Ramos (cell line): ENCODE results near the gene RAB3GAP2.
"Not testable (repeated sequence)": the region's sequence is repeated elsewhere in the genome, so short reads cannot be mapped to it uniquely, and the experiment has no call there.

Source experiments
- in situ Hi-C: fragments of 300-500 bp; cut with MboI; formaldehyde crosslinking; loops from one replicate; pipeline ENCODE4 v1.14.3; 2022; ENCODE audit warnings: low sequenced_read_pairs; ENCODE audit not compliant: unreplicated experiment

The RAB3GAP2 gene

DNA sequence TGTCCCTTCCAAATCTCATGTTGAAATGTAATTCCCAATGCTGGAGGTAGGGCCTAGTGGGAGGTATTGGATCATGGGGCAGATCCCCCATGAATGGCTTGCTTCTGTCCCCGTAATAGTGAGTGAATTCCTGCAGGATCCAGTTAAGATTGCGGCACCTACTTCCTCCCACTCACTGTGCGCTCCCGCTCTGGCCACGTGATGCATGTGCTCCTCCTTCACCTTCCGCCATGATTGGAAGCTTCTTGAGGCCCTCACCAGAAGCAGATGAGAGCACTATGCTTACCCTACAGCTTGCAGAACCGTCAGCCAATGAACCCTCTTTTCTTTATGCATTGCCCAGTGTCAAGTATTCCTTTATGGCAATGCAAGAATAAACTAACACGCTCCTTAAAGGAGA, 14.9 kb upstream of the RAB3GAP2 start:
- in situ Hi-C loops = no loop called here

DNA sequence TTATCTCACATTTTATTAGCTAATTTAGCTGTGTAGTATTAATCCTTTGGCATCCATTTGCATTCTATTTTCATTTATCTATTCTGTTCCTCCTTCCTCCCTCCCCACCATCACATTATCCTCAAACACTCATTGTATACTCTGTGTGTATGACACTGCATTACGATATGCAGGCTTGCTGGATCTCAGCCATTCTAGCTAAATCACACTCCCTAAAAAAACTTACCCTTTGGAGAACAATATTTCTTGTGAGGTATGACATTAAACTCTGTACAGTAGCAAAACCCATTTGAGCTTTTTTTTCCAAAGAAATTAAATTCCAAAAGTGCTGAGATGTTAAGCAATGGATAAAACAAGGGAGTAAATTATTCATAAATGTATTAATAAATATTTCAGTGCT, 11.4 kb upstream of the RAB3GAP2 start:
- in situ Hi-C loops = no loop called here

DNA sequence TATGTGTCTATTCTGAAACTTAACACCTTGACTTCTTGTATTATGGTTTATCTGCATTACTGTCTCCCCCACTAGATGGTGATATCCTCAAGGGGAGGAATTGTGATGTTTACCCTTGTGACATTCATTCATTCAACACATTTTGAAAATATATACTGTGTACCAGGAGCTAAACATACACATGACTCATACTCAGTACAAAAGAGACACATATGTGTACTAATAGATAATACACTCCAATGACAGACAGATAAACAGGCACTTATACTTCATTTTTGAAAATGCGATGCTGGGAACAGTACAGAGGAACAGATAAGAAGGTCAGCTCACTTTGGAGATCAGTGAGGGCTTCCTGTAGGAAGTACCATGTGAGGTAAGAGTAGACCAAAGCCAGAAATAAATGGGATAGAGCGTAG, 8.9 kb upstream of the RAB3GAP2 start:
- in situ Hi-C loops = no loop called here

DNA sequence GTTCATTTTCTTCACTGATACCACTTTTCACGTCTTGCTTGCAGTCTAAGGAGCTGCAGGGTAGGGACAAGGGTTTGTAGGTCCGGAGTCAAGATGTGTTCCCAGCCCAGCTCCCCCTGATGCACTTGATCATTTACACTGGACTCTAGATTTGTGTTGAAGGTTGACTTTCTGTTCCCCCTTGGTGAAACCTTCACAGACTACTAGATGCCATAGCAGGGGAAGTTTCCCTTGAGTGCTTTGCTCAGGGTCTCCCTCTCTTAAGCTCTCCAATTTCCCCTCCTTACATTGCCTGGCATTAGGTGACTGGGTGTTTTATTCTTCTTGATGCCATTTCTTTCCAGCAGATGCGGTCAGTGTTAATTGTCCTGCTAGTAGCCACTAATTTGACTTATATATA, 8.0 kb upstream of the RAB3GAP2 start:
- in situ Hi-C loops = no loop called here

DNA sequence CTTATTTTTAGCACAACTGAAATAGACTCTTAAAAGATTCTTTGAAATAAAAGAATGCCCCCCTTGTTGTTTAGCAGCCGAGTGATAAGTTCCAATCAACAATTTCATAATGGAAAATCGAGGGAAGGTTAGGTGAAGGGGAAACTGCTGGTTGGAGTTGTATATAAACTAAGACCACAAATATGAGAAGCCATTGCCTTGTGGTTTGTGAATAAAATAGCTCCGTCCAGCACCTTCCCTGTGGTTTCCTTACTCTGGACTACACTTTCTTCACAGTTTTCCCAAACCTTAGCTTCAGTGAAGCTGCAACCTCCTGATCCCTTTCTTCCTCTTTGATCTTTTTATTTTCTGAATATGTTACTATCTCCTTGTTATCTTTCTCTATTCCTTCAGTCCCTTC, 6.7 kb upstream of the RAB3GAP2 start:
- in situ Hi-C loops = no loop called here

DNA sequence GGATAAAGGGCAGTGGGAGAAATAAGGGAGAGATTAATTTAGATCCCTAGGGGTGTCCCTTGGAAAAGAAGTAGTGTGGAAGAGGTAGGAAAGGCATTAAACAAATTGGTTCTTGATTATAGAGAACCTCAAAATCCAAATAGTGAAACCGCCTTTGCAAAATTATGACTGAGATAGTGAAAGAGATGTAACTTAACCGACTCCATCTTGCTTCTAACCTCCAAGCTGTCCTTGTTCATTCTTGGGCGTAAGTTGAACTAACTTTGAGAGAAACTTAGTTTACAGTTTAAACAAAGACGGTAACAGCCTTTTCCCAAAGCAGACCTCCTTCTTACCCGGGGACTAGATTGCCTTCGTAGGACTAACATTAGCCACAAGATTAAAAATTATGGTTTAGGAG, 3.2 kb upstream of the RAB3GAP2 start:
- in situ Hi-C loops = no loop called here

DNA sequence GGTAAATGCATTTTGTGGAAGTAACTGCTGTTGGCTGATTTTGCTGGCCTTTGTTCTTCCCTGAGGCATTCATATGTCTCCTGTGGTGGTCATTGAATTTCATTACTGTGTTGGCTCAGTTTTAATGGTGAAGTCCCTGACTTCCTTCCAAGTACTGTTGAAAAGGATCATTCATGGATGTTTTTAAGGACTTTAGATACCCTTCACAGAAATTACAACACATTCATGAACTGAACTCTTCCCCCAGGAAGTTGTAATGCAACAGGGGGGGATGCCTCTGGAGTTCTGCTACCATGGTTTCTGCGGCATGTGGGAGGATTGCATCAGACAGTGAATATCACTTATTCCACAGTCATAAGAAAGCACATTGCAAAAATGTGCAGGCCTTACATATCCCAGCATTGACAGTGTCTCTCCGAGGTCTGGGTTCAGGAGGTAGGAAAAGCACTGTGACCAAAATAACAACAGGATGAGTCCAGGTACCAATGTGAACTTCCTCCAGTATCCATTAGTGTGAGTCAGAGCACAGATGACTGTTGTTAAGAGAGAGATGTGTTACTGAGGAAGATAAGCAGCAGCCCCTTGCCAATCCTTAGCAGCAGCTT, 2.1 kb upstream of the RAB3GAP2 start:
- in situ Hi-C loops = no loop called here

DNA sequence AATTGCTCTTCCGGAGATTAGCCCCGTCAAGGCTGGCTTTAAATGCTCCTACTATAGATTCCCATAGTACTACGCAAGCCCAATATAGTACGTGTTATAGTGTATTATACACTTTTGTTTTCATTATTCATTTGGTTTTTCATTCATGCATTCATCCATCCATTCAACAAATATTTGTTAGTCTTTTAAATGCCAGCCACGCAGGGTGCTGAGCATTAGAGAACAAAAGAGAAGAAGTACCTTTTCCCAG, 513 bp upstream of the RAB3GAP2 start:
- in situ Hi-C loops = no loop called here

DNA sequence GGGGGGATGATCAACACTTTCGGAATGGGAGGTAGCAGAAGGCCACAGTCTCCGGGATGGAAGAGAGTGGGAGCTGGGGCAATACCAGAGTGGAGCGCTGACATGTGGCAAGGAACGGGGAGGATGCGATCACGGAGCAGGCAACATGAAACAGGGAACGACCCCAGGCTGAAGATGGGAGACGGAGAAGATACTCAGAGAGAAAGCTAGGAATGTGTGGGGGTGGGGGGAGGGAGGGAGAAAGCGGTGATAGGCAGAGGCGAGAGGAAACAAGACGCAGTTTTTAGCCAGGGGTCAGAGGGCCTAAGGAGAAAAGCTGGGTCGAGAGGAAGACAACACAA, 577 bp downstream of the RAB3GAP2 start:
- in situ Hi-C loops = no loop called here

DNA sequence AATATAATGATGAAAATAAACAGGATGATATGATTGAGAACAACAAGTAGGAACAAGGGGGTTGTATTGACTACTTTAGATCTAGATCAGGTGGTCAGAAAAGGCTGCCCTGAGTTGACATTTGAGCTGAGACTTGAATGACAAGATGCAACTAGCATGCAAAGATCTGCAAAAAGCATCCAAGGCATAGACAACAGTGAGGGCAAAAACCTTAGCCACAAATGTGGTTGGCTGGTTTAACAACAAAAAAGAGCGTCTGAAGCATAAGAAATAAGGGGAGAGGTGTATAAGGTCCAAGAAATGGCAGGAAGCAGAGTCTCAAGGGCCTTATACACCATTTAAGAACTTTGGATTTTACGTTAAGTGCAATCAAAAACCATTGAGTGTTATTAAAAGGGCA, 3.2 kb downstream of the RAB3GAP2 start:
- in situ Hi-C loops = no loop called here

DNA sequence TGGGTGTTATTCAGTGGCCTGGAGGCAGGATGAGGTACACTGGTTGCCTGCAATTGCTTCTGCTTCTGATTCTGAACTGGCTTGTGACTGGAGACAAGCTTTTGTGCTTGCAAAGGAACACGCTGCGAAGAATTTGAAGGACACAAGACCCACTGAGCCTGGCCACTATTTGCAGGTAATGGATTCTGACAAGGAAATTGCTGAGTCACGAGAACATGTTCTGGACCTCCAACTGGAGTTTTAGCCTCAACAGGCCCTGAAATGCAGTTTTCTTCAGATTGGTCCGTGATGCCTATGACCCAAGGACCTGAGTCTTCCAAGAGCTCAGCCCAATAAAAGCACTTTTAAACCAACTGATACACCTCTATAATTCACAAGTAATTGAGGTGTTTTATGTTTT, 4.6 kb downstream of the RAB3GAP2 start:
- in situ Hi-C loops = no loop called here

DNA sequence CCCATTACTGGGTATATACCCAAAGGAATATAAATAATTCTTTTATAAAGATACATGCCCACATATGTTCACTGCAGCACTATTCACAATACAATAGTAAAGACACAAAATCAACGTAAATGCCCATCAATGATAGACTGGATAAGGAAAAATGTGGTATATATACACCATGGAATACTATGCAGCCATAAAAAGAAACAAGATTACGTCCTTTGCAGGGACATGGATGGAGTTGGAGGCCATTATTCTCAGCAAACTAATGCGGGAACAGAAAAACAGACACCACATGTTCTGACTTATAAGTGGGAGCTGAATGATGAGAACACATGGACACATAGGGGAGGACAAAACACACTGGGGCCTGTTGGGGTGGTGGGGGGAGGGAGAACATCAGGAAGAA, 12.0 kb downstream of the RAB3GAP2 start:
- in situ Hi-C loops = not testable (repeated sequence)

DNA sequence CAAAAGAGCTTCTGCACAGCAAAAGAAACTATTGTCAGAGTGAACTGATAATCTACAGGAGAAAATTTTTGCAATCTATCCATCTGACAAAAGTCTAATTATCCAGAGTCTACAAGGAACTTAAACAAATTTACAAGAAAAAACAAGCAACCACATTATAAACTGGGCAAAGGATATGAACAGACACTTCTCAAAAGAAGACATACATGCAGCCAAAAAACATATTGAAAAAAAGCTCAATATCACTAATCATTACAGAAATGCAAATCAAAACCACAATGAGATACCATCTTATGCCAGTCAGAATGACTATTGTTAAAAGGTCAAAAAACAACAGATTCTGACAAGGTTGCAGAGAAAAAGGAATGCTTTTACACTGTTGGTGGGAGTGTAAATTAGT, 12.5 kb downstream of the RAB3GAP2 start:
- in situ Hi-C loops = not testable (repeated sequence)

DNA sequence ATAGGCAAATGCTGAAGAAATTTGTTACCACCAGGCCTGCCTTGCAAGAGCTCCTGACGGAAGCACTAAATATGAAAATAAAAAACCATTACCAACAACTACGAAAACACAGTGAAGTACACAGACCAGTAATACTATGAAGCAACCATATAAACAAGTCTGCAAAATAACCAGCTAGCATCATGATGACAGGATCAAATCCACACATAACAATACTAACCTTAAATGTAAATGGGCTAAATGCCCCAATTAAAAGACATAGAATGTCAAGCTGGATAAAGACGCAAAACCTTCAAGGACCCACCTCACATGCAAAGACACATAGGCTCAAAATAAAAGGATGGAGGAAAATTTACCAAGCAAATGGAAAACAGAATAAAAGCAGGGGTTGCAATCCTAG, 16.1 kb downstream of the RAB3GAP2 start:
- in situ Hi-C loops = not testable (repeated sequence)

DNA sequence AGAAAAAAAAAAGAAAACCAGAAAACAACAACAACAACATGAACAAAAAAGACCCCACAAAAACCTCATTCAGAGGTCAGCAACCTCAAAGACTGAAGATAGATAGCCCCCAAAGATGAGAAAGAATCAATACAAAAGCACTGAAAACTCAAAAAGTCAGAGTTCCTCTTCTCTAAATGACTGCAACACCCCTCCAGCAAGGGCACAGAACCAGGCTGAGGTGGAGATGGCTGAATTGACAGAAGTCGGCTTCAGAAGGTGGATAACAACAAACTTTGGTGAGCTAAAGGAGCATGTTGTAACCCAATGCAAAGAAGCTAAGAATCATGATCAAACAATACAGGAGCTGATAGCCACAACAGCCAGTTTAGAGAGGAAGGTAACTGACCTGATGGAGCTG, 17.0 kb downstream of the RAB3GAP2 start:
- in situ Hi-C loops = no loop called here

DNA sequence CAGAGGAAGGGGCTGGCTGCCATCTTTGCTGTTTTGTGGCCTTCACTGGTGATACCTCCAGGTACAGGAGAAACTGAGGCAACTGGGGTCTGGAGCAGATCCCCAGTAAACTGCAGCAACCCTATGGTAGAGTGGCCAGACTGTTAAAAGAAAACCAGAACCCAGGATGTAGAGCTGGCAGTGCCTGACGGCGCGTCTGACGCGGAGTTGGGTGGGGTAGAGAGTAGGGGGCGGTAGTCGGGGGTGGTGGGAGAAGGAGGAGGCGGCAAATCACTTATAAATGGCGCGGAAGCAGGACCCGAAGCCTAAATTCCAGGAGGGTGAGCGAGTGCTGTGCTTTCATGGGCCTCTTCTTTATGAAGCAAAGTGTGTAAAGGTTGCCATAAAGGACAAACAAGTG, 19.0 kb downstream of the RAB3GAP2 start:
- in situ Hi-C loops = not testable (repeated sequence)

DNA sequence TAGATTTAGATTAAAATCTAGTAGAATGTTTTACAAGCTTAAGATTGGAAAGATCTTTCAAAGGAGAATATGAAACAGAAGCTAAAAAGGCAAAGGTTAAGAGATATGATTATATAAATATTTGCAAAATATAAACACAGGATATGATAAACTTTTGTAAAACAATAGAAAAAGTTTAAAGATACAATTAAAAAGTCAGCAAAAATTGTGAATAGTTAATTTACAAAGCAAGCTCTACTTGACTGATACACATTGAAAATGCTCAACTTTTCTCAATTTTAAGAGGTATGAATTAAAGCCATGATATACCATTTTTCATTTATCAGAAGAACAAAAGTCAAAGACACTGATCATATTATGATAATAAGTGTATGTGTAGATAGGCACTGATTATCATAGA, 21.0 kb downstream of the RAB3GAP2 start:
- in situ Hi-C loops = no loop called here

DNA sequence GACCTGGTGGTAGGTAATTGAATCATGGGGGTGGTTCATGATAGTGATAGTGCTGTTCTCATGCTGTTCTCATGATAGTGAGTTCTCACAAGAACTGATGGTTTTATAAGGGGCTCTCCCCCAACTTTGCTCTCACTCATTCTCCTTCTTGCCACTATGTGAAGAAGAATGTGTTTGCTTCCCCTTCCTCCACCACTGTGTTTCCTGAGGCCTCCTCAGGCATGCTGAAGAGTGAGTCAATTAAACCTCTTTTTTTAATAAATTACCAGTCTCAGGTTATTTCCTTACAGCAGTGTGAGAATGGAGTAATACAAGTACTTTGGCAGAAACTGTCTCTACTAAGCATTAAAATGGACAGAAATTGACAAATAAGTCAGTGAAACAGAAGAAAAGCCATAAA, 21.6 kb downstream of the RAB3GAP2 start:
- in situ Hi-C loops = no loop called here

DNA sequence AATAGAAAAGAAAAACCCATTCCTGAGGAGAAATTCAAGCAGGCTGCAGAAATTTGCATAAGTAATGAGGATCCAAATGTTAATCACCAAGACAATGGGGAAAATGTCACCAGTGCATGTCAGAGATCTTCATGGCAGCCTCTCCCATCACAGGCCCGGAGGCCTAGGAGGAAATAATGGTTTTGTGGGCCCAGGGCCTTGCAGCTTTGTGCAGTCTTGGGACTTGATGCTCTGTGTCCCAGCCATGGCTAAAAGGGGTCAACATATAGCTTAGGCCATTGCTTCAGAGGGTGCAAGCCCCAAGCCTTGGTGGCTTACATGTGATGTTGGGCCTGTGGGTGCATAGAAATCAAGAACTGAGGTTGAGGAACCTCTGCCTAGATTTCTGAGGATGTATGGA, 22.7 kb downstream of the RAB3GAP2 start:
- in situ Hi-C loops = no loop called here

DNA sequence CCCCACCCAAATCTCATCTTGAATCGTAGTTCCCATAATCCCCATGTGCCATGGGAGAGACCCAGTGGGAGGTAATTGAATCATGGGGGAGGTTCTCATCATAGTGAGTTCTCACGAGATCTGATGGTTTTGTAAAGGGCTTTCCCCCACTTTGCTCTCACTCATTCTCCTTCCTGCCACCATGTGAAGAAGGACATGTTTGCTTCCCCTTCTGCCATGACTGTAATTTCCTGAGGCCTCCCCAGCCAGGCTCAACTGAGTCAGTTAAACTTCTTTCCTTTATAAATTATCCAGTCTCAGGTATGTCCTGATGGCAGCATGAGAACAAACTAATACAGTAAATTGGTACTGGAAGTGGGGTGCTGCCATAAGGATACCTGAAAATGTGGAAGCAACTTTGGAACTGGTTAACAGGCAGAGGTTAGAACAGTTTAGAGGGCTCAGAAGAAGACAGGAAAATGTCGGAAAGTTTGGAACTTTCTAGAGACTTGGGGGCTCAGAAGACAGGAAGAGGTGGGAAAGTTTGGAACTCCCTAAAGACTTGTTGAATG, 23.5 kb downstream of the RAB3GAP2 start:
- in situ Hi-C loops = not testable (repeated sequence)

DNA sequence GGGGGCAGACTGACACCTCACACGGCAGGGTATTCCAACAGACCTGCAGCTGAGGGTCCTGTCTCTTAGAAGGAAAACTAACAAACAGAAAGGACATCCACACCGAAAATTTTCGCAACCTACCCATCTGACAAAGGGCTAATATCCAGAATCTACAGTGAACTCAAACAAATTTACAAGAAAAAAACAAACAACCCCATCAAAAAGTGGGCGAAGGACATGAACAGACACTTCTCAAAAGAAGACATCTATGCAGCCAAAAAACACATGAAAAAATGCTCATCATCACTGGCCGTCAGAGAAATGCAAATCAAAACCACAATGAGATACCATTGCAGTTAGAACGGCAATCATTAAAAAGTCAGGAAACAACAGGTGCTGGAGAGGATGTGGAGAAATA, 26.4 kb downstream of the RAB3GAP2 start:
- in situ Hi-C loops = not testable (repeated sequence)

DNA sequence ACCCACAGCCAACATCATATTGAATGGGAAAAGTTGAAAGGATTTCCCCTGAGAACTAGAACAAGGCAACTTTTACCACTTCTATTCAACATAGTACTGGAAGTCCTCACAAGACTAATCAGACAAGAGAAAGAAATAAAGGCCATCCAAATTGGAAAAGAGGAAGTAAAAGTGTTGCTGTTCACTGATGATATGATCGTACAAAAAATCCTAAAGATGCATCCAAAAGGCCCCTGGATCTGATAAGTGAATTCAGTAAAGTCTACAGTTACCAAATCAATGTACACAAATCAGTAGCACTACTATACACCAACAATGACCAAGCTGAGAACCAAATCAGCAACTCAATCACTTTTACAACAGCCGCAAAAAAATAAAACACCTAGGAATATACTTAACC, 28.3 kb downstream of the RAB3GAP2 start:
- in situ Hi-C loops = no loop called here

DNA sequence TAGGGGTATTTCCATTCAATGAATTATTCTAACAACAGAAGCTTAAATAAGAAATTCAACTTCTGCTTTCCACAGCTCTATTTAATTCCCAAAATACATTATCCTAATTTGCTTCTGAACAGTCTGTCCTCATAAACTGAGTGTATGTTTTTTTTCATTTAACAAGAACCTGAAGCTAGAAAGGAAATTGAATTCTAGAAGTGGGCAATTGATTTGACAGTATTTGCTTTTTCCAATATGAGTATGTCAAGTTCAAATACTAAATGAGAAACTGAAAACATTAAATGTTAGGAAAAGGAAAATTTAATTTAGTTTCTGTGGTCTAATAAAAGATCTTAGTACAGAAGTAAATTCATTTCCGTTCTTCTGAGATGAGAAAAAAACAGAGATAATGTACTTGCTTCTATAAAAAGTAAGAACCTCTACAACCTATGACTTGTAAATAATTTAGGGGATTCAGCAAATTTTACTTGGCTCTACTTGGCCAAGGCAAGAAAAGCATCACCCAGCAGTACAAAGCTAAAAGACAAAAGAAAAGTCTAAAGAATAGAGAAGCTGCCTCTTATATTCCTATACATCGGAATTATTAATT, 31.1 kb downstream of the RAB3GAP2 start:
- in situ Hi-C loops = no loop called here
